D721Med (cell line): ENCODE data around the gene ZNF775.

ENCODE experiments used
- DNase-seq: peaks from one replicate; pipeline ENCODE4 v3.0.0; 2011; ENCODE audit warnings: low spot score; ENCODE audit not compliant: insufficient read length
- FAIRE-seq: peaks from 2 replicates; lab custom pipeline; 2011; peaks lifted over from hg19 to GRCh38; lab: Jason Lieb, UNC
- TF ChIP-seq, protein P1 (sequence below): IDR thresholded peaks from 2 replicates; pipeline ENCODE4 v1.5.1; 2012; ENCODE audit warnings: mild to moderate bottlenecking, control low read depth; ENCODE audit not compliant: insufficient read depth; ENCODE audit errors: missing control alignments

Gene ZNF775

DNA sequence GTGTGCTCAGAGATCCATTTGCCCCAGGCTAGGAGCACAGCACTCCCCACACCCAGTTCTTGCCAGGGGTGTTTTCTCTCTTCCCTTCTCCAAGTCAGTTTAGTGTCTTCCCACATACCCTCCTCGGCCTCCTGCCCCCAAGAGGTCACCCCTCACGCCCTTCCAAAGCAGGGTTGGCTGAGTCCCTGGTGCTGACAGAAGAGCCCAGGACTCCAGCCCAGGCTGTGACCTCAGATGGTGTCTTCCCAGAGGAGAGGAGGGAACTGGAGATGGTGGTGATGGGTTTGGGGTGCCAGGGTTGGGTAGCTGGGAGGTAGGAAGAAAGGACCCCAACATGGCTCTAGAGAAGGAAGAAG, 19.8 kb downstream of the ZNF775 start:
- FAIRE-seq (no peak), DNase-seq (no peak)
- TF ChIP-seq, protein P1, sequence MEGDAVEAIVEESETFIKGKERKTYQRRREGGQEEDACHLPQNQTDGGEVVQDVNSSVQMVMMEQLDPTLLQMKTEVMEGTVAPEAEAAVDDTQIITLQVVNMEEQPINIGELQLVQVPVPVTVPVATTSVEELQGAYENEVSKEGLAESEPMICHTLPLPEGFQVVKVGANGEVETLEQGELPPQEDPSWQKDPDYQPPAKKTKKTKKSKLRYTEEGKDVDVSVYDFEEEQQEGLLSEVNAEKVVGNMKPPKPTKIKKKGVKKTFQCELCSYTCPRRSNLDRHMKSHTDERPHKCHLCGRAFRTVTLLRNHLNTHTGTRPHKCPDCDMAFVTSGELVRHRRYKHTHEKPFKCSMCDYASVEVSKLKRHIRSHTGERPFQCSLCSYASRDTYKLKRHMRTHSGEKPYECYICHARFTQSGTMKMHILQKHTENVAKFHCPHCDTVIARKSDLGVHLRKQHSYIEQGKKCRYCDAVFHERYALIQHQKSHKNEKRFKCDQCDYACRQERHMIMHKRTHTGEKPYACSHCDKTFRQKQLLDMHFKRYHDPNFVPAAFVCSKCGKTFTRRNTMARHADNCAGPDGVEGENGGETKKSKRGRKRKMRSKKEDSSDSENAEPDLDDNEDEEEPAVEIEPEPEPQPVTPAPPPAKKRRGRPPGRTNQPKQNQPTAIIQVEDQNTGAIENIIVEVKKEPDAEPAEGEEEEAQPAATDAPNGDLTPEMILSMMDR, result no peak

GRCh38 chr7:150399421-150400007, 20.4 kb downstream of the ZNF775 start:
- TF ChIP-seq, protein P1, result no peak
- DNase-seq, result no peak
- no peak for FAIRE-seq

DNA sequence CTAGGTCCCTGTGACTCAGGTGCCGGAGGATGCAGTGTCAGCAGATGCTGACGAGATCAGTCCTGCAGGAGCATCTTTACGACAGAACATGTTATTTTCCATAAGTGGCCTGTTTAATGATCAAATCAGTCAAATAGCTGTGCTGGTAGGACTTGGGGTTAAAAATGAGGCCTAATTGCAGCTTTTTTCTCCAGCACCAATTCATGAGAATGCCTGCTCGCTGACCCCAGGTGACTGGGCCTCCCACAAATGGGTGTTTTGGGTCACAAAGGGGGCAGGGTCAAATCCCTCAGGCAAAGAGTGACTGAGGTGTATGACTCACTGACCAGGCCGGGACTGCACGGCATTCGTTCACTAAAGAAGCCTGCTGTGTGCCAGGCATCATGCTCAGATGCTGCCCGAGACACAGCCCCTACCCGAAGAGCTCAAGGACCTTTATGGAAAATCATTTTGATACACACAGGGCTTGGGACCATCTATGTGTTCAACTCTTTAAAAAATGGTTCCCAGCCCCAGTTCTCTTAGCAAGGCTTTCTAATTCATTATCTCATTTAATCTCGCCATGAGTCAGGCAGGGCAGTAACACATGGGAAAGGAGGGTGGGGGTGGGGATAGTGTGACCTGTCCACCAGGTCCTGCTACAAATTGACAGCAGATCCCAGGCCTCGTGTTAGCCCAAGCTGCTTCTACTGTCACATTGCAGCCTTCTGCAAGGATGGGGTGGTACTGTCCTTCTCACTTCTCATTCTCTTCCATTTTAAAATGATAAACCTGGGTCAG, 21.1 kb downstream of the ZNF775 start:
- TF ChIP-seq, protein P1, result no peak
- FAIRE-seq (no peak), DNase-seq (no peak)

DNA sequence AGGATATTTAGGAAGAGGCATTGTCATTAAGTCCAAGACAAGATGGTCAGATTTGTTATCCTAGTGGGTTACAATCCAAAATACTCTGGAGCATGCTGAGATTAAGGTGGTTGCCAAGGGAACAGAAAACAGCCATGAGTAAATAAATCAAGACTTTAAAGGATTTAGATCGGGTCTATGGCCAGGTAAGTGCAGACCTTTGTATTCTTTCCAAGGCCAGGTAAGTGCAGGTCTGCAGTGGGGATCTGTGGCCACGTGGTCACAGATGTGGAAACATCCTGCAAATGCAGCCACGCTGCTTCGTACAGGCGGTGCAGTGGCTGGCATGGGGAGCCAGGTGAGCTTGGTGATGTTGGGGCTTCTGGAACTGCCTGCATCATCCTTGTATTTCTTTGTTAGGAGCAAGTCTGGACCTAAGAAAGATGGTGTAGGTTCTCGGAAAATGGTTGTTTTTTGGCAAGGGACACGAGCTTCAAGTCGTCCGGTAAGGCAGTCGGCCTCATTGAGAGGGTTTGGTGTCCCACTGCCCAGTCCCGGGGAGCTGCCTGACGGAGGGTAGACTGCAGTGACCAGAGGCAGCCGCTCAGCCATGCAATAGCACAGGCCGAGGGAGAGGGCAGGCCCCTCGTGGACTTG, 21.8 kb downstream of the ZNF775 start:
- DNase-seq, result no peak
- FAIRE-seq, result no peak
- TF ChIP-seq, protein P1, result no peak

- no peak for FAIRE-seq
- no peak for DNase-seq
- TF ChIP-seq, protein P1, result no peak
These were observed 22.3 kb downstream of the ZNF775 start for GRCh38 chr7:150401424-150401790.

DNA sequence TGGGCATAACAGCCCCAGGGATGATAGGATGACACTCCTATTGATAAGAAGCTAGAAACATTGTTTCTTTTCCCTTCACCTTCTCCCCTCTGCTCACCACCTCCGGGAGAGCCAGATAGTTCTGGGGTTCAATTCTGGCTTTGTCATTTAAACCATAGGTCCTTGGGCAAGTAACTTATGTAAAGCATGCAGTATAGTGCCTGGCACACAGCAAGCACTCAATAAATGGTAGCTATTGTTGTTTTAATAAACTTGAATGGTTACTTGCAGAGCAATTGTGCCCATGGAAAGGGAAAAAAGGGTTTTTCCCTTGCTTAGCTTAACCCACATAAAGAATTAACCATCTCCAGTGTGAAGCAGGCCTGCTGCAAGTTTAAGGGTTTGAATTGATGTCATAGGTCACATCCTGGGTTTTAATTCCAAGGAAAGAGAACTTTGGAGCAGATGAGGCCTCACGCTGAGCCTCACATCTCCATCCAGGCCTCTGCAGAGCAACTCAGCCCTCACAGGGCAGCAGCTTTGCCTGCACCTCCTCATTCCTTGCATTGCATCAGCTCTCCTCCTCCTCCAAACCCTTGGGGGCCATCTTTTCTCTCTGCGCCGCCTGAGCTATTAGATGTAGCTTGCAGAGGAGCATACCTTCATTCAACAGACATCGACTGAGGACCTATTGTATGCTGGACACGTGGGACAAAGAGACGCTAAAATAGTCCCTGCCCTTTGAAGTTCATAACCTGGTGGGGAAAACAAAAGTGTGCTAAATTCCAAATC, 22.9 kb downstream of the ZNF775 start:
- TF ChIP-seq, protein P1, result no peak
- DNase-seq (no peak), FAIRE-seq (no peak)
